Transverse colon (tissue), 4 donors: ENCODE measurements around the gene HSPG2.

Source experiments
- CTCF ChIP-seq, 5 experiments: fragments of 200-600 bp in 3 of 5; fragments of 450-650 bp in 2 of 5; sonication (generic) in 3 of 5; IDR thresholded peaks; 1 replicate in 2 of 5; 2 replicates in 3 of 5; pipeline ENCODE4 v1.5.1; 2016 to 2017; ENCODE audit warnings: antibody characterized with exemption in 5 of 5, inconsistent platforms in 3 of 5, mild to moderate bottlenecking in 2 of 5, moderate library complexity in 1 of 5
- EP300 ChIP-seq: sonication (generic); formaldehyde crosslinking; IDR thresholded peaks from one replicate; pipeline ENCODE4 v1.6.1; 2017; ENCODE audit warnings: antibody characterized with exemption, low read depth
- POLR2A ChIP-seq: fragments of 450-650 bp; IDR thresholded peaks from one replicate; pipeline ENCODE4 v1.6.1; 2016; ENCODE audit warnings: antibody characterized with exemption, mild to moderate bottlenecking, moderate library complexity
- POLR2AphosphoS5 ChIP-seq, 3 donors: sonication (generic); formaldehyde crosslinking; IDR thresholded peaks; one replicate each; pipeline ENCODE4 v1.6.1; 2016; ENCODE audit warnings: antibody characterized with exemption in 3 of 3

- no peak for TF ChIP-seq CTCF (IDR thresholded peaks at IDR 0.05)
- no peak for TF ChIP-seq EP300
- TF ChIP-seq POLR2AphosphoS5 (IDR thresholded peaks at IDR 0.05): peak; percentile 43 to 68 (median 54)
- TF ChIP-seq POLR2A: no peak
These were observed 5.0 kb downstream of the HSPG2 start for GRCh38 chr1:21932127-21932526.
